Breast epithelium (tissue), 3 donors: Measurements from ENCODE around the gene WDR70.

Experiments
- POLR2A ChIP-seq: fragments of 450-650 bp; IDR thresholded peaks from one replicate; pipeline ENCODE4 v1.6.1; 2016; ENCODE audit warnings: antibody characterized with exemption, mild to moderate bottlenecking, moderate library complexity
- POLR2AphosphoS5 ChIP-seq, 3 donors: sonication (generic); formaldehyde crosslinking; IDR thresholded peaks; one replicate each; pipeline ENCODE4 v1.6.1; 2017; ENCODE audit warnings: antibody characterized with exemption in 3 of 3
- TF ChIP-seq, protein P1 (sequence below), 3 donors: fragments of 450-650 bp; IDR thresholded peaks; one replicate each; pipeline ENCODE4 v1.5.1; 2016 to 2017; ENCODE audit warnings: antibody characterized with exemption in 3 of 3, mild to moderate bottlenecking in 3 of 3, moderate library complexity in 3 of 3

DNA sequence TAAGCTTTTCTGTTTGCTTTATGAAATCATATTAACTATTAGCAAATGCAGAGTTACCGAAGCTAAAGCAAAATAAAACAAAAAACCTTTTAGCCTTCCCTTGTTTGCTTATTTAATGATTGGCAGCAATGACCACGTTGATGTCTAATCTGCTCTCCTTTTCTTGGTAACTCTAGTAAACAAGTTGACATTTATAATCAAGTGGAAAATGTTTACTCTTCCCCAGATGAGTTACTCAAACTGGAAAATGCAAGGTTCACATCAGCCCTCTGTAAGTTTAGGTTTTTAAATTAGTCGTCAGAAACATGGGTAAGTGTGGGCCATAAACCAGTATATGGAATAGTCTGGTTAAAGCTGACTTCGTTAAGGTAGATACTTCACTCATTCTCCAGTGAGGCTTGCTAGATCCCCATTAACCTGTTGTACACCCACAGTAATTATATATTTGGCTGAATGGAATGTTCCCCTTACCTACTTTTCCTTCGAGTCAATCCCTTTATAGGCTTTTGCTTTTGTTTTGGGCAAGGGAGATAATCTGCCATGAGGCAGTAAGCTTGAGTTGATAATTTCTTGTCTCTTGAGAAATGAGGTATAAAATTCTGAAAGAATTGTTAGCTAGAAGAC, 359.9 kb downstream of the WDR70 start:
- TF ChIP-seq, protein P1, sequence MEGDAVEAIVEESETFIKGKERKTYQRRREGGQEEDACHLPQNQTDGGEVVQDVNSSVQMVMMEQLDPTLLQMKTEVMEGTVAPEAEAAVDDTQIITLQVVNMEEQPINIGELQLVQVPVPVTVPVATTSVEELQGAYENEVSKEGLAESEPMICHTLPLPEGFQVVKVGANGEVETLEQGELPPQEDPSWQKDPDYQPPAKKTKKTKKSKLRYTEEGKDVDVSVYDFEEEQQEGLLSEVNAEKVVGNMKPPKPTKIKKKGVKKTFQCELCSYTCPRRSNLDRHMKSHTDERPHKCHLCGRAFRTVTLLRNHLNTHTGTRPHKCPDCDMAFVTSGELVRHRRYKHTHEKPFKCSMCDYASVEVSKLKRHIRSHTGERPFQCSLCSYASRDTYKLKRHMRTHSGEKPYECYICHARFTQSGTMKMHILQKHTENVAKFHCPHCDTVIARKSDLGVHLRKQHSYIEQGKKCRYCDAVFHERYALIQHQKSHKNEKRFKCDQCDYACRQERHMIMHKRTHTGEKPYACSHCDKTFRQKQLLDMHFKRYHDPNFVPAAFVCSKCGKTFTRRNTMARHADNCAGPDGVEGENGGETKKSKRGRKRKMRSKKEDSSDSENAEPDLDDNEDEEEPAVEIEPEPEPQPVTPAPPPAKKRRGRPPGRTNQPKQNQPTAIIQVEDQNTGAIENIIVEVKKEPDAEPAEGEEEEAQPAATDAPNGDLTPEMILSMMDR (IDR thresholded peaks at IDR 0.05) = no peak
- TF ChIP-seq POLR2AphosphoS5 (IDR thresholded peaks at IDR 0.05) (no peak), POLR2A (no peak)
